ENCODE results near the gene GALNT8.

GRCh38 chr12:4819654-4820053 lies 99.5 kb downstream of the GALNT8 start:
- TF ChIP-seq CTCF (IDR thresholded peaks at IDR 0.05) (no peak), POLR2A (IDR thresholded peaks at IDR 0.05) (no peak), POLR2AphosphoS5 (IDR thresholded peaks at IDR 0.05; ENCODE audit: insufficient read depth in 1 of 2, low read depth in 1 of 2) (no peak)
